HUES48 (cell line): Measurements from ENCODE around the gene RAD52.

ENCODE experiments used
- H3K27ac ChIP-seq: one replicate; pipeline ENCODE4 v1.7.0; 2013; ENCODE audit warnings: low read depth, low read length, inconsistent platforms
- H3K27me3 ChIP-seq: 2 replicates; pipeline ENCODE4 v1.6.1; 2013; ENCODE audit warnings: mild to moderate bottlenecking, low read length; ENCODE audit not compliant: control insufficient read depth, insufficient read depth
- H3K36me3 ChIP-seq: 2 replicates; pipeline ENCODE4 v1.6.1; 2013; ENCODE audit warnings: low read length; ENCODE audit not compliant: control insufficient read depth, insufficient read depth
- H3K4me1 ChIP-seq: 2 replicates; pipeline ENCODE4 v1.6.1; 2013; ENCODE audit warnings: mild to moderate bottlenecking, low read length; ENCODE audit not compliant: control insufficient read depth, insufficient read depth
- H3K4me3 ChIP-seq: 2 replicates; pipeline ENCODE4 v1.5.1; 2013; ENCODE audit warnings: mild to moderate bottlenecking, low read depth, low read length
- H3K9ac ChIP-seq: 2 replicates; pipeline ENCODE4 v1.6.1; 2013; ENCODE audit warnings: mild to moderate bottlenecking, low read depth, low read length, moderate library complexity
- H3K9me3 ChIP-seq: 2 replicates; pipeline ENCODE4 v1.6.1; 2013; ENCODE audit warnings: low read length; ENCODE audit not compliant: control insufficient read depth, insufficient read depth

RAD52 gene

GRCh38 chr12:966724-967123 lies 17.2 kb upstream of the RAD52 start:
- peaks cover 11% of the 10 kb centered on the region; the same call in 1 of the 2 replicates for H3K4me1 ChIP-seq

GRCh38 chr12:958588-959123 lies 9.2 kb upstream of the RAD52 start:
- H3K9ac ChIP-seq: no peak overlapping the region
- no peak overlapping the region for H3K27ac ChIP-seq
- no peak overlapping the region for H3K4me3 ChIP-seq
- H3K4me1 ChIP-seq: 0 out of 2 replicates have a peak, but pooled peaks cover 3% of the 10 kb centered on the region
- H3K36me3 ChIP-seq: no peaks in the 10 kb centered on the region
- no peaks in the 10 kb centered on the region for H3K27me3 ChIP-seq
- no peaks in the 10 kb centered on the region for H3K9me3 ChIP-seq

More at GRCh38 chr12:966724-967123, 17.2 kb upstream of the RAD52 start:
- no peaks in the 10 kb centered on the region for H3K27me3 ChIP-seq
- no peak overlapping the region for H3K4me3 ChIP-seq
- no peaks in the 10 kb centered on the region for H3K36me3 ChIP-seq
- no peak overlapping the region for H3K9ac ChIP-seq
- no peak overlapping the region for H3K27ac ChIP-seq
- no peaks in the 10 kb centered on the region for H3K9me3 ChIP-seq

GRCh38 chr12:955939-956338 lies 6.4 kb upstream of the RAD52 start:
- Histone ChIP-seq H3K4me1 (0 out of 2 replicates have a peak, but pooled peaks cover 3% of the 10 kb centered on the region), H3K9ac (no peak overlapping the region), H3K27me3 (no peaks in the 10 kb centered on the region), H3K9me3 (no peaks in the 10 kb centered on the region), H3K4me3 (no peak overlapping the region), H3K36me3 (no peaks in the 10 kb centered on the region), H3K27ac (no peak overlapping the region)

- Histone ChIP-seq H3K27ac (no peak overlapping the region), H3K4me3 (no peak overlapping the region), H3K4me1 (0 out of 2 replicates have a peak, but pooled peaks cover 3% of the 10 kb centered on the region), H3K27me3 (no peaks in the 10 kb centered on the region), H3K36me3 (no peaks in the 10 kb centered on the region), H3K9me3 (no peaks in the 10 kb centered on the region), H3K9ac (no peak overlapping the region)
Measured at GRCh38 chr12:954741-955140, 5.2 kb upstream of the RAD52 start.

GRCh38 chr12:953776-954175 lies 4.3 kb upstream of the RAD52 start:
- no peaks in the 10 kb centered on the region for H3K9me3 ChIP-seq
- H3K9ac ChIP-seq: no peak overlapping the region
- H3K27me3 ChIP-seq: no peaks in the 10 kb centered on the region
- 0 out of 2 replicates have a peak, but pooled peaks cover 3% of the 10 kb centered on the region for H3K4me1 ChIP-seq
- H3K27ac ChIP-seq: no peak overlapping the region
- H3K36me3 ChIP-seq: no peaks in the 10 kb centered on the region
- H3K4me3 ChIP-seq: no peak overlapping the region

GRCh38 chr12:951176-951575 lies 1.7 kb upstream of the RAD52 start:
- H3K36me3 ChIP-seq: no peaks in the 10 kb centered on the region
- H3K9ac ChIP-seq: no peak overlapping the region
- H3K27me3 ChIP-seq: no peaks in the 10 kb centered on the region
- no peaks in the 10 kb centered on the region for H3K4me1 ChIP-seq
- no peaks in the 10 kb centered on the region for H3K9me3 ChIP-seq
- H3K27ac ChIP-seq: no peak overlapping the region
- no peak overlapping the region for H3K4me3 ChIP-seq

- Histone ChIP-seq H3K4me1 (no peaks in the 10 kb centered on the region), H3K4me3 (peak overlapping the region; percentile 94), H3K27me3 (no peaks in the 10 kb centered on the region), H3K9ac (no peak overlapping the region), H3K36me3 (peaks cover 10% of the 10 kb centered on the region), H3K9me3 (no peaks in the 10 kb centered on the region), H3K27ac (no peak overlapping the region)
Measured at GRCh38 chr12:948238-948637, 1.3 kb downstream of the RAD52 start.

GRCh38 chr12:946631-947030 lies 2.9 kb downstream of the RAD52 start:
- no peaks in the 10 kb centered on the region for H3K9me3 ChIP-seq
- no peak overlapping the region for H3K27ac ChIP-seq
- H3K36me3 ChIP-seq: peaks cover 22% of the 10 kb centered on the region
- H3K4me3 ChIP-seq: no peak overlapping the region
- no peaks in the 10 kb centered on the region for H3K4me1 ChIP-seq
- H3K9ac ChIP-seq: no peak overlapping the region
- no peaks in the 10 kb centered on the region for H3K27me3 ChIP-seq

GRCh38 chr12:946212-946611 lies 3.3 kb downstream of the RAD52 start:
- no peak overlapping the region for H3K27ac ChIP-seq
- no peaks in the 10 kb centered on the region for H3K27me3 ChIP-seq
- no peak overlapping the region for H3K9ac ChIP-seq

GRCh38 chr12:944211-944610 lies 5.3 kb downstream of the RAD52 start:
- Histone ChIP-seq H3K36me3 (peaks cover 29% of the 10 kb centered on the region), H3K4me3 (no peak overlapping the region), H3K27ac (no peak overlapping the region), H3K4me1 (no peaks in the 10 kb centered on the region), H3K9me3 (no peaks in the 10 kb centered on the region), H3K9ac (no peak overlapping the region), H3K27me3 (no peaks in the 10 kb centered on the region)

More at GRCh38 chr12:946212-946611, 3.3 kb downstream of the RAD52 start:
- no peaks in the 10 kb centered on the region for H3K4me1 ChIP-seq
- no peaks in the 10 kb centered on the region for H3K9me3 ChIP-seq
- H3K36me3 ChIP-seq: peaks cover 22% of the 10 kb centered on the region
- H3K4me3 ChIP-seq: no peak overlapping the region

GRCh38 chr12:943051-943450 lies 6.4 kb downstream of the RAD52 start:
- H3K9me3 ChIP-seq: no peaks in the 10 kb centered on the region
- H3K27me3 ChIP-seq: no peaks in the 10 kb centered on the region
- no peak overlapping the region for H3K9ac ChIP-seq
- no peak overlapping the region for H3K27ac ChIP-seq
- no peaks in the 10 kb centered on the region for H3K4me1 ChIP-seq
- peaks cover 36% of the 10 kb centered on the region for H3K36me3 ChIP-seq
- H3K4me3 ChIP-seq: no peak overlapping the region
